Measurements from ENCODE around the gene LHFPL3. TPM values are rescaled to one million over a fixed set of nuclear protein-coding genes. Genes with fewer than 3 reads are reported as not detected.

LHFPL3 gene
- total RNA-seq, 2 donors from 2014 or later = not detected

GRCh38 chr7:104850374-104850773, 522.0 kb downstream of the LHFPL3 start:
- no peaks in the 10 kb centered on the region for H3K9me3 ChIP-seq
- no peak for DNase-seq (ENCODE audit: low spot score)

DNA sequence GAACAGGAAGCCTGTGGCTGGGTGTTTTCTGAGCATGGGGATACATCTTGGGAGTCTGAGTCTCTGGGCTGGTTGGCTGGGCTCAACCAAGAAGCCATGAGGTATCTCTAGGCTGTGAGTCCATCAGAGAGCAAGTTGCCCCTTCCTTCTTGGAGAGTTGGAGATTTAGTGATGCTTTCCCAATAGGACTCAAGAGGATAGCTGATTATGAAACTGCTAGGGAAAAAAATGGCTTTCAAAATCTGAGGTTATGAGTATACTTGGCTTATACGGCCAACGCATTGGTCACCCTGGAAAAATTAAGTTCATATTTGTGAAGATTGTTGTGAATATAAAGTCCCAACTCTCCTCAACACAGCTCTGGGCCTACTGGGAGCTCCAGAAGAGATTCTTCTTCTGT, 522.9 kb downstream of the LHFPL3 start:
- Histone ChIP-seq H3K36me3 (no peaks in the 10 kb centered on the region), H3K4me1 (no peaks in the 10 kb centered on the region), H3K27me3 (no peaks in the 10 kb centered on the region), H3K9me3 (no peaks in the 10 kb centered on the region), H3K27ac (no peak overlapping the region), H3K4me3 (no peak overlapping the region)
- no peak for DNase-seq (ENCODE audit: low spot score)
- no peak for TF ChIP-seq CTCF (IDR thresholded peaks at IDR 0.05)

More at GRCh38 chr7:104850374-104850773, 522.0 kb downstream of the LHFPL3 start:
- Histone ChIP-seq H3K36me3 (no peaks in the 10 kb centered on the region), H3K4me3 (no peak overlapping the region), H3K4me1 (no peaks in the 10 kb centered on the region), H3K27me3 (no peaks in the 10 kb centered on the region), H3K27ac (no peak overlapping the region)
- no peak for TF ChIP-seq CTCF (IDR thresholded peaks at IDR 0.05)

- Histone ChIP-seq H3K9me3 (no peaks in the 10 kb centered on the region), H3K4me1 (no peaks in the 10 kb centered on the region), H3K36me3 (no peaks in the 10 kb centered on the region), H3K4me3 (no peak overlapping the region), H3K27me3 (no peaks in the 10 kb centered on the region), H3K27ac (no peak overlapping the region)
- no peak for DNase-seq (ENCODE audit: low spot score)
- TF ChIP-seq CTCF (IDR thresholded peaks at IDR 0.05) = no peak
Observed at GRCh38 chr7:104852386-104852785, 524.0 kb downstream of the LHFPL3 start.

DNA sequence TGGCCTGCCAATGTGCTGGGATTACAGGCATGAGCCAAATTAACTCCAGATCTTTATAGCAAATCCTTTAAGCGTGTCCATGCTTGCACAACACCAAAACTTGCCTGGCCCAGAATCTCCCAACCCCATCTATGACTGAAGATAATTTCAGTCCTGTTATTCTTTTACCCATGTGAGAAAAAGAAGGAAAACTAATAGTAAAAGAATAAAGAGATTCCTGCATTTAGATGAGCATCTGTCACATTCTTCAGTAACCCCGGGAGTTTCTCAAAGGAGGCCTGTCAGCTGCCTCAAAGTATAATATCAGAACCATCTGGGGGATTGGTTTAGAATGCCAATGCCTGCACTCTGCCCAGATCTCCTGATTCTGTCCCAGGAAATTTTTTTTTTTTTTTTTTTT, 527.5 kb downstream of the LHFPL3 start:
- Histone ChIP-seq H3K27me3 (no peaks in the 10 kb centered on the region), H3K36me3 (no peaks in the 10 kb centered on the region)
- TF ChIP-seq CTCF (IDR thresholded peaks at IDR 0.05) = no peak

DNA sequence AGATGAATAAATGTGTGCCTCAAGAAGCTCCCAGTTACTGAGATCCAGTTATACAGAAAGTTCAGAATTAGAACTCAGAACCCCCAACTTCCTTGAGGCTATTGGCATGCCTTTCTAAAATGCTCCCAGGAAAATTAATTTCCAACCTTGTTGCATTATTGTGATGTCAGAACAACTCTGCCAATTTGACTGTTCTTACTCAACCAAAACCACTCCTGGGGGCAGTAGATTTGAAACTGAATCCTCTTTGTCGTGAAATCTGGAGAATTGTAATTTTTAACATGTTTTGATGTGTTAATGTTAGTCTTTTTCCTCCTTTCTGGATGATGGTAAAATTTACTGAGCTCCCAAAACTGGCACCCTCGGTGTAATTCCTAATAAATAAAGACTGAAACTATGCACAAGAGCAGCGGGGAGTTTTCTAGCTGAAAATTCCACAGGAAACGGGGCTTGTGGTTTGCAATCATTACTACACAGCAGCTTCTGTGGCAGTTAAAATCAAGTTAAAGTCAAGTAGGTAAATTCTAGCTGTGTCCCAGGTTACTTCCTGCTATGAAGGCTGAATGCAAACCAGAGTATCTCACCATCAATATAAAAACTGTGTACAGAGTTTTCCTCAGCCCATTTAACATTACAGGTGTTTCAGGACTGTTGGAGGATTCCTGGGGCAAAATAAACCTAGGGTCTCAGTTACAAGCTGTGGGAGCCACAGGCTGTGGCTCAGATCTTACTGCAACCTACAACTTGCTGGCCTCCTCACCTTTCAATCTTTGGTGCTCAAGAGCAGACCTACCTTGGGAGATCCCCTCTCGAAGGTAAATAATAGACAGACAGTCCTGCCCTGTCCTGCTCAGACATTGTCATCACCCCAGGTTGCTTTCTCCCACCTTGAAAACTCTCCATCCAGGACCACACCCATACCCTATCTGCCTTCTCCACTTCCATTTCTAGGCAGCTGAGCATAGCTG, 529.3 kb downstream of the LHFPL3 start:
- TF ChIP-seq CTCF (IDR thresholded peaks at IDR 0.05) = no peak
- DNase-seq (ENCODE audit: low spot score) = no peak
- H3K27ac ChIP-seq = no peak overlapping the region
- no peaks in the 10 kb centered on the region for H3K27me3 ChIP-seq
- no peaks in the 10 kb centered on the region for H3K36me3 ChIP-seq
- no peaks in the 10 kb centered on the region for H3K9me3 ChIP-seq
- no peaks in the 10 kb centered on the region for H3K4me1 ChIP-seq
- H3K4me3 ChIP-seq = no peak overlapping the region

More for the DNA sequence above, 527.5 kb downstream of the LHFPL3 start:
- no peaks in the 10 kb centered on the region for H3K4me1 ChIP-seq
- H3K9me3 ChIP-seq = no peaks in the 10 kb centered on the region
- DNase-seq (ENCODE audit: low spot score) = no peak
- H3K4me3 ChIP-seq = no peak overlapping the region
- no peak overlapping the region for H3K27ac ChIP-seq
